Hematopoietic multipotent progenitor cell treated with erythropoietin and hydrocortisone succinate and interleukin-3 and kit ligand, for 15 days (in vitro differentiated cells): ENCODE results near the gene TRMT2B.
"Not testable (repeated sequence)": the region's sequence is repeated elsewhere in the genome, so short reads cannot be mapped to it uniquely, and the experiment has no call there.

Experiments
- DNase-seq: peaks from one replicate; pipeline ENCODE4 v3.0.0-alpha.2; 2015; ENCODE audit warnings: low spot score

TRMT2B gene

GRCh38 chrX:101051549-101052302 is at the start of gene TRMT2B:
TSS of gene TRMT2B (minus strand) at chrX:101052111. CDS start at chrX:101042289, 9,822 bp downstream.
- peak; percentile 70 for DNase-seq

- peak; percentile 92 for DNase-seq
Measured at GRCh38 chrX:101097546-101098453, 45.9 kb upstream of the TRMT2B start, which contains the start of gene CENPI. TSS of gene CENPI (plus strand) at chrX:101098204. CDS start at chrX:101101071, 2,867 bp downstream.

DNA sequence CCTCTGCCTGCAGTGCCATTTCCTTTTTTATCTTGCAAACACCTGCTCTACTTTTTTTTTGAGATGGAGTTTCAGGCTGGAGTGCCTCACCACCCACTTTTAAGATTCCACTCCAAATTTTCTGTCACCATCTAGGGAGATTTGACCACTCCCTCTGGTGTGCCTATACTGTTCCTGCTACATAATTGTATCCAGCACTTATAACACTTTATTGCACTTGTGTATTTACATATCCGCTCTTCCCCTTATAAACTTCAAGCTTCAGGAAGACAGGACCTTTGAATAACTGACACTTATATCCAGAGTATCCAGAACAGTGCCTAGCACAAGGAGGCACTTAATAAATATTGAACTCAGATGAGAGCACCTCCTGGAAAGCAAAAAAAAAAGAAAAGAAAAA is 39.9 kb upstream of the TRMT2B start:
- DNase-seq = no peak

DNA sequence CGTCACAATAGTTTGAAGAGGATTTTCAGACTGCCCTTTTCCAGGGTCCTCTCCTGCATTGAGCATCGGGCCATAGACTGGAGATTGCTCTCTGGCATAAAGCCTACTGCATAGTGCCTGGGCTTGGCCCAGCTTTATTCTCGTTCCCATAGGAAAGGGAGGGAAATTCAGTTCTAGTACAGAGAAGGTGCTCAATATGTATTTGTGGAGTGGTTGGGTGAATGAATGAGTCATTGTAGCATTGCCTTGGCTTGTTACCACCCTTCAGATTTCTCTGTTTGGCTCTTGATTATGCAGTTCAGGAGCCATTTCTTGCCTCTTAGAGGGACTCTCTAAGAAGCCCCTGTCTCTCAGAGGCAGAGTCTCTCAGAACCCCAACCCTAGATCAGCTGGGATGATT is 29.3 kb upstream of the TRMT2B start:
- no peak for DNase-seq

DNA sequence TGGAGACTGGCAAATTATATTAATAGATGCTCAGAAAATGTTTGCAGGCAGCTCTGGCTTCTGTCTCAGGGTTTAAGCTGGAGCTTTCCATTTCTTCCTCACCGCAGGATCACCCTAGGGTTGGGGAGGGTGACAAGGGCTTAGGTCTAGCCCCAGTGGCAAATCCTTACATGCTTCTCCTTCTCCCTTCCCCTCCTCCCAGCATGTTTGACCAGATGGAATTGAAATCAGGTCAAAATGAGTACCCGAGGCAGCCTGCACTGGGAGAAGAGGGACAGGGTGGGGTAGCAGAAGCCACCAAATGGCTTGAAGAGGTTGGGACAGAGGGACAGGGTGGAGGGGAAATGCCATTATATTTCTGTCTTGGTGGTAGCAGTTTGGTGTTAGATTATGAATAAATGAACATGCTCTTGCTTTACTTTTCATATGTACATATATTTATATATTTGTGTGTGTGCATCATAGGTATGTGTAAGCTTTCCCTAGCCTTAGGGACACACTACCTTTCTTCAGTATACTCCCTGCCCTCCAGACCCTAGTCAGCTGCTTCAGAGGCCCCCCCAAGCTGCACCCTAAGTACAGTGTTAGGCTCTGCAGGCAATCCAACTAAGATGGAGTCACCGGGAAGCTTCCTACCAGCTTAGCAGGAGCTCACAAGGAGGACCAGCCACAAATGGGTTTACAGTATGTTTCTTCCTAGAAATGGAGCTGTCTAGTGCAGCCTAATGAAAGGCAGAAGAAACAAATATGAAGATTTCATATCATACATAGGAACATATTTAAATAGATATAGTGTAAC is 28.6 kb upstream of the TRMT2B start:
- no peak for DNase-seq

GRCh38 chrX:101079736-101080270 is 27.9 kb upstream of the TRMT2B start:
- no peak for DNase-seq

DNA sequence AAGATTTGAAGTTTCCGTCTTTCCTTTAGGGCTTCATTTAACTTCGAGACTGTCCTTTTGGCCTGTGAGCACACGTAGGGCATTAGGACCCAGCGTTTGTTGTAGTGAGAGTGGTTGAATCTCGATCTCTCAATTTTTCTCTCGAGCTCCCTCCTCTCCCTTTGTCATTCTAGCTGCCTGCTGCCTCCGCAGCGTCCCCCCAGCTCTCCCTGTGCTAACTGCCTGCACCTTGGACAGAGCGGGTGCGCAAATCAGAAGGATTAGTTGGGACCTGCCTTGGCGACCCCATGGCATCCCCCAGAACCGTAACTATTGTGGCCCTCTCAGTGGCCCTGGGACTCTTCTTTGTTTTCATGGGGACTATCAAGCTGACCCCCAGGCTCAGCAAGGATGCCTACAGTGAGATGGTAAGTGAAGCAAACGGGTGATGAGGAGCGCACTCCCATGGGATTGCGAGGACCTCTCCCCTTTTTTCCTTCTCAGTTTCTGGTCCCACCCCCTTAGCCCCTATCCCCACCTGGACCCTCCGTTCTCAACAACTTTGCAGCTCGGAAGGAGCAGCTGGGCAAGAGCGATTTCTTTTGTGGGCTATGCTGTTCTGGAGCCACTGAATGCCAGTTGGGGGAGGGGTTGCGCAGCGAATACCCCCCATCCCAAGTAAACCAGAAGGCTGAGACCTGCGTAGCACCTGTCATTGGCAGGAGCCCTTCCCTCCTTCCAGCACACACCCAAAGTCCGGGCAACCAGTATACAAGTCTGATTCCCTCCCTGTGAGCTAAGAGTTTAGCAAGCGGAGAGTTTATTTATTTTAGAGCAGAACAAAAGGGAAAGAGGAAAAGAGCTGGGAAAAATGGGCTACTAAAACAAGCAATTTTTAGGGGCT is 27.0 kb upstream of the TRMT2B start, which contains the start of gene TMEM35A:
Gene TMEM35A, plus strand, starts transcription at position 164 of the 883 bp plus-strand sequence. Its CDS starts 124 bp downstream, at position 288.
- no peak for DNase-seq

DNA sequence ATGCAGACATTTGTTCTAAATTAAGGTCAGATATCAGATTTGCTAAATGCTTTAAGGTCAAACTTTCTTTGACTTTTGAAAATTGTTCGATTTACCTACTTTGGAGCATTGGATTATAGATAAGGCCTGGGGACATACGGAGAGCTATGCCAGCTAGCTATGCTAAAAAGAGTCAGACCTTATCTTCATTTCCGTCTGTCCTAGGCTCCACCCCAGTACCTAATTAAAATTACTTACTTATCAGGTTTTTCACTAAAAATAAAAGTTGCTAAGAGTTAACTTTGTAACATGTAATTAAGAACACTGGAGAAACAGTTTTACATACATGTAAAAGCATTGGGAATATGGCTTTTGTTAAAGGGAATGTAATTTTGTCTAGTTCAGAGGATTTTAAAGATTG is 19.7 kb upstream of the TRMT2B start:
- DNase-seq = peak; percentile 28

DNA sequence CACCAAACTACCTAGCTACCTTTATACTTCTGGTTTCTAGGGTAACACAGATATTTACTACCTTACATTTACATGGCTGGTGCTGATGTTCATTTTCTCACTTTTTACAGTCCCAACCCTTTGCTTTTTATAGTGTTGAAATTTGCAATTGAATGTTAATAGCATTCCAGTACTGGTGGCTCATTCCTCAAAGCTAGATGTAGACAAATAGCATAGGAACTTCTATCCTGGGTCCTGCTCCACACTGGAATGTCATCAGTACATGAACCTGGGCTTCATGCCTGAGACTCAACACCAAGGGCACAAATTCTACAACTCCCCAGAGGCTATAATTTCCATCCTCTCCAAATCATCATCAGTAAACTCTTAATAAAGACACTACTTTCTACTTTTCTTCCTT is 10.3 kb upstream of the TRMT2B start:
- DNase-seq = no peak

GRCh38 chrX:101057093-101057714 is 5.3 kb upstream of the TRMT2B start:
- DNase-seq = no peak

DNA sequence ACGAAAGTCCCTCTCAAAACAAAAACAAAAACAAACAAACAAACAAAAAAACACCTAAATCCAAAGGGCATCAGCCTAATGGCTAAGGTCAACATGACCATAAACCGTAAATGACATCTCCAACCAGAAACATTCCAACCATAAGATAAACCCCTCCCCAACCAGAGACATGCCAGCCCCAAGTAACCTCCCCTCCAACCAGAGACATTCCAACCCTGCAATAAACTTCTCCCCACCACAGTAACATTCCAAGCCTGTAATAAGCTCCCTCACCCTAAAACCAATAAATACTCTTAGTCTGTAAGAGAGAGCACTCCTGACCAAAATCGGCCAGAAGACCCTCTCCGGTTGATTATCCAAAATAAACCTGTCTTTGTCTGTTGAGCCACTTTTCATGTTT is 4.6 kb upstream of the TRMT2B start:
- not testable (repeated sequence) for DNase-seq

DNA sequence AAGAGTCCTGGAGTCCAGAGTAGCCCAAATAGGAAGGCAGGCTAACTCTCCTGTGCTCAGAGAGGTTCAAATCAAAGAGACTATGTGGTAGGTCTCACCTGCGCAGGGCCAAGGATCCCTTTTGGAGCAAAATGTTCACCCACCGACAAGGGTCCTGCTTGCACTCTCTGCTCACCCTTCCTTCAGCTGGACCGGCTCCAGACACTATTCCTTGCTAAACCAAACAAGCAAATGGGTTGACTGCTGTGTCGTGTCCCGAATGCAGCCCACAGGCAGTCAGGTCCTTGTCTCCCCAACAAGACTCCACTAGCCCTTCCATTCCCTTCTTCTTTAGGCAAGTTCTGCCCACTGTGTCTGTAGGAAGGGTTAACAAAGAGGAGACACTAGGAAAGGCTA is 760 bp downstream of the TRMT2B start:
- no peak for DNase-seq

GRCh38 chrX:101040197-101040596 is 11.7 kb downstream of the TRMT2B start:
- DNase-seq = no peak

GRCh38 chrX:101037231-101037630 is 14.7 kb downstream of the TRMT2B start:
- no peak for DNase-seq

DNA sequence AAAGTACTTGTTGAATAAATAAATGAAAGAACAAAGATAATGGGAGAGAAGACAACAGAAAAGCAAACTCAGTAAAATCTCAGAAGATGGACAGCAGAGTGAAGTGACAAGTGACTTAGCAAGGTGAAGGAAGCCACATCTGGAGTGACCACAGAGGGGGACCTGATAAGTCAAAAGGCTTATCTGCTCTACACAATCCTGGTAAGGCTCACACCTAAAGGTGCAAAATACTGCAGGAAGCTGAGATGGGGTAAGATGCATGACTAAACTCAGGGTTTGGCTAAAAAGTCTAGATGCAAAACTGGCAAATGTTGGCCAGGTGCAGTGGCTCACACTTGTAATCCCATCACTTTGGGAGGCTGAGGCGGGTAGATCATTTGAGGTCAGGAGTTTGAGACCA is 22.2 kb downstream of the TRMT2B start:
- DNase-seq = no peak

DNA sequence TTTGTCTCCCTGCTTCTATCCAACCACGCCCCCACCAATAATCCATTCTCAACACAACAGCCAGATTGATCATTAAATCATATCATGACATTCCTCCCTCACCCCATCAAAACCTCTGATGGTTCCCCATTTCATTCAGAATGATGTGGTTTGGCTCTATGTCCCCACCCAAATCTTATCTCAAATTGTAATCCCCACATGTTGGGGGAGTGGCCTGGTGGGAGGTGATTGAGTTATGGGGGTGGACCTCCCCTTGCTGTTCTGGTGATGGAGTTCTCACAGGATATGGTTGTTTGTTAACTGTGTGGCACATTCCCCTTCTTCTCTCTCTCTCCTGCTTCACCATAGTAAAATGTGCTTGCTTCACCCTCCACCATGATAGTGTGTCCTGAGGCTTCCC is 23.3 kb downstream of the TRMT2B start:
- no peak for DNase-seq

DNA sequence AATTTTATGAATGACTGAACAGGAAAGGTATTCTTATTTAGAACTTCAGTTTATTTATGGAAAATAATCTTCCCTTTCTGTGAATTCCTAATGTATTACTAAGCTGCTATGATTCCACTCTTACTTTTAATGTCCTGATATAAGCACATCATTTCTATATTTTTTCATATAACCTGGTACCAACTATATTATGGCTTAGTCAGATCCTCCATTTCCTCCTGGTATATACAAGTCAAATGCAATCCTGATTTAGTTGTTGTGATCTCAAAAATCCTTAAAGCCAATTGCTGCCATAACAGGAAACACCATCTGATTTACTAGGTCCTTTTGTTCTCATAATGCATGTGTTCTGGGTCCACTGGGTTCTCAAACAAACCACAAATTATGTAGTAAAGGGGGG is 26.8 kb downstream of the TRMT2B start:
- DNase-seq = no peak

DNA sequence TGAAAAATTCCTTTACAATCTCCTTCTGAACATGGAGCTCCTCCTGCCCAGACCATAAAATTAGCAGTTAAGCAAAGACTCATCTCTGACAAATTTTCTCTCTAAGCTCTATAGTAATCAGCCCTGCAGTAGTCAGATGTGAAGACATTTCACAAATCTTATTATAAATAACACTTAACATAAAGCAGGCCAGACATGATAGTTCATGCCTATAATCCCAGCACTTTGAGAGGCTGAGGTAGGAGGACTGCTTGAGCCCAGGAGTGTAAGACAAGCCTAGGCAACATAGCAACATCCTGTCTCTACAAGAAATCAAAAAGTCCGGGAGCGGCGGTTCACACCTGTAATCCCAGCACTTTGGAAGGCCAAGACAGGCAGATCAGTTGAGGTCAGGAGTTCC is 29.9 kb downstream of the TRMT2B start:
- no peak for DNase-seq

DNA sequence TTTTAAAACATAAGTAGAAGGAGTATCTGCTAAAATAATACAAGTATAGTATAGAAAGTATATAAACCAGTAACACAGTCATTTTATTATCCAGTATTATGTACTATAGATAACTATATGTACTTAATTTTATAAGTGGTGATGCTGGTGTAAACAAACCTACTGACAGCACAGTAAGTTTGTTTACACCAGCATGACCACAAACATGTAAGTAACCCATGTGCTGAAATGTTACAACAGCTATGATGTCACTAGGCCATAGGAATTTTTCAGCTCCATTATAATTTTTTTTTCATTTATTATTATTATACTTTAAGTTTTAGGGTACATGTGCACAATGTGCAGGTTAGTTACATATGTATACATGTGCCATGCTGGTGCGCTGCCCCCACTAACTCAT is 39.9 kb downstream of the TRMT2B start:
- not testable (repeated sequence) for DNase-seq

GRCh38 chrX:101009090-101009489 is 42.8 kb downstream of the TRMT2B start:
- DNase-seq = no peak
